Bronchial epithelial cell (primary cell): ENCODE data around the gene PIP5K1A. TPM values are rescaled to one million over a fixed set of nuclear protein-coding genes. Genes with fewer than 3 reads are reported as not detected.

Experiments used
- DNase-seq: peaks from one replicate; pipeline ENCODE4 v3.0.0-alpha.2; 2010; ENCODE audit warnings: low read depth
- FAIRE-seq: peaks from 2 replicates; lab custom pipeline; 2011; peaks lifted over from hg19 to GRCh38; lab: Jason Lieb, UNC
- H3K27me3 ChIP-seq: 2 replicates; pipeline ENCODE4 v1.5.1; 2011; ENCODE audit warnings: low read length; ENCODE audit not compliant: control insufficient read depth, insufficient read depth
- H3K36me3 ChIP-seq: 2 replicates; pipeline ENCODE4 v1.5.1; 2011; ENCODE audit warnings: low read length; ENCODE audit not compliant: control insufficient read depth, insufficient read depth
- H3K4me3 ChIP-seq: 2 replicates; pipeline ENCODE4 v1.5.1; 2011; ENCODE audit warnings: mild to moderate bottlenecking, low read depth, low read length, control low read depth
- total RNA-seq: library from RNA; depleted of rRNA; stranded (reverse); fragments of >200 nt; gene quantifications from 2 replicates; pipeline ENCODE4 v1.2.1, GENCODE V29; 2014
- TF ChIP-seq, protein P1 (sequence below): IDR thresholded peaks from 2 replicates; pipeline ENCODE4 v1.5.1; 2011; ENCODE audit warnings: mild to moderate bottlenecking, moderate library complexity, low read length, control low read depth, inconsistent platforms; ENCODE audit not compliant: insufficient read depth, severe bottlenecking

The PIP5K1A gene
- total RNA-seq, 1 donor from 2014 or later: 44.0 TPM

DNA sequence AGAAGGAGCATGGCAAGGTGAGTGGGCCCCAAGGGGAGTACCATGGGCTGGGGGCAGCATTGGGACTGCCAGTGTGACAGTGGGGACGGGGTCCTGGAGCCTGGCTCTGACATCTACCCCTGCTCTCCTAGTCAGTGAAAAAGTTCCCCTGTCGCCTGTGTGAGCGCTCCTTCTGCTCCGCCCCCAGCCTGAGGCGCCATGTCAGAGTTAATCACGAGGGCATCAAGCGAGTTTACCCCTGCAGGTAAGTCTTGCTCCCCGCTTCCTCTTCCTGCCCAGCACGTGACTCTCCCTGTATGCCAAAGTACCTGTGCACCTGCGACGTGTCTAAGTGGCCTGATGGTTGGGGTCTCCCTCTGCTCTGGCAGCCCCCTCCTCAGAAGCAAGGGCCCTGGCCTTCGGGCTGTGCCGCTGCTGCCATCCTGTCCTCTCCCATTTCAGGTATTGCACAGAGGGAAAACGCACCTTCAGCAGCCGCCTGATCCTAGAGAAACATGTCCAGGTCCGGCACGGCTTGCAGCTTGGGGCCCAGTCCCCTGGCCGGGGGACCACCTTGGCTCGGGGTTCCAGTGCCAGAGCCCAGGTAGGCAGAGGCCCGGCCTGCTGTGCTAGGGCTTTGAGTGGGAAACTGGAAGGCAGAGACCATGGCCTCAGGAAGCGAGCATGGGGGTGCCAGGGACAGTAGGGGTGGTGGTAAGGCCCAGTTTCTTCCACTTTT, 91.8 kb downstream of the PIP5K1A start:
- Histone ChIP-seq H3K4me3 (no peak overlapping the region), H3K27me3 (no peaks in the 10 kb centered on the region), H3K36me3 (peaks cover 49% of the 10 kb centered on the region)
- DNase-seq: no peak
- no peak for FAIRE-seq
- TF ChIP-seq, protein P1, sequence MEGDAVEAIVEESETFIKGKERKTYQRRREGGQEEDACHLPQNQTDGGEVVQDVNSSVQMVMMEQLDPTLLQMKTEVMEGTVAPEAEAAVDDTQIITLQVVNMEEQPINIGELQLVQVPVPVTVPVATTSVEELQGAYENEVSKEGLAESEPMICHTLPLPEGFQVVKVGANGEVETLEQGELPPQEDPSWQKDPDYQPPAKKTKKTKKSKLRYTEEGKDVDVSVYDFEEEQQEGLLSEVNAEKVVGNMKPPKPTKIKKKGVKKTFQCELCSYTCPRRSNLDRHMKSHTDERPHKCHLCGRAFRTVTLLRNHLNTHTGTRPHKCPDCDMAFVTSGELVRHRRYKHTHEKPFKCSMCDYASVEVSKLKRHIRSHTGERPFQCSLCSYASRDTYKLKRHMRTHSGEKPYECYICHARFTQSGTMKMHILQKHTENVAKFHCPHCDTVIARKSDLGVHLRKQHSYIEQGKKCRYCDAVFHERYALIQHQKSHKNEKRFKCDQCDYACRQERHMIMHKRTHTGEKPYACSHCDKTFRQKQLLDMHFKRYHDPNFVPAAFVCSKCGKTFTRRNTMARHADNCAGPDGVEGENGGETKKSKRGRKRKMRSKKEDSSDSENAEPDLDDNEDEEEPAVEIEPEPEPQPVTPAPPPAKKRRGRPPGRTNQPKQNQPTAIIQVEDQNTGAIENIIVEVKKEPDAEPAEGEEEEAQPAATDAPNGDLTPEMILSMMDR: no peak

DNA sequence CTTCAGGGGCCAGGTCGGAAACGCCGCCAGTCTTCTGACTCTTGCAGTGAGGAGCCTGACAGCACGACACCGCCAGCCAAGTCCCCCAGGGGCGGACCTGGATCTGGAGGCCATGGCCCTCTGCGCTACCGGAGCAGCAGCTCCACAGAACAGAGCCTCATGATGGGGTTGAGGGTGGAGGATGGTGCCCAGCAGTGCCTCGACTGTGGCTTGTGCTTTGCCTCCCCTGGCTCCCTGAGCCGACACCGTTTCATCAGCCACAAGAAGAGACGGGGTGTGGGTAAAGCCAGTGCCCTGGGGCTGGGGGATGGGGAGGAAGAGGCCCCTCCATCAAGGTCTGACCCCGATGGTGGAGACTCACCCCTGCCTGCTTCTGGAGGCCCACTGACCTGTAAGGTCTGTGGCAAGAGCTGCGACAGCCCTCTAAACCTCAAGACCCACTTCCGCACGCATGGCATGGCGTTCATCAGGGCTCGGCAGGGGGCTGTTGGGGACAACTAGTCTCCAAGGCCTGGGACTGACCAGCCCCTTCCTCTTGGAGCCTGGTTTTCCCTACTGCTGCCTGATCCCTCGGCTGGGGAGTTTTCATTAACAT, 92.5 kb downstream of the PIP5K1A start:
- H3K4me3 ChIP-seq: no peak overlapping the region
- TF ChIP-seq, protein P1: no peak
- no peaks in the 10 kb centered on the region for H3K27me3 ChIP-seq
- FAIRE-seq (no peak), DNase-seq (no peak)
- H3K36me3 ChIP-seq: peaks cover 49% of the 10 kb centered on the region

DNA sequence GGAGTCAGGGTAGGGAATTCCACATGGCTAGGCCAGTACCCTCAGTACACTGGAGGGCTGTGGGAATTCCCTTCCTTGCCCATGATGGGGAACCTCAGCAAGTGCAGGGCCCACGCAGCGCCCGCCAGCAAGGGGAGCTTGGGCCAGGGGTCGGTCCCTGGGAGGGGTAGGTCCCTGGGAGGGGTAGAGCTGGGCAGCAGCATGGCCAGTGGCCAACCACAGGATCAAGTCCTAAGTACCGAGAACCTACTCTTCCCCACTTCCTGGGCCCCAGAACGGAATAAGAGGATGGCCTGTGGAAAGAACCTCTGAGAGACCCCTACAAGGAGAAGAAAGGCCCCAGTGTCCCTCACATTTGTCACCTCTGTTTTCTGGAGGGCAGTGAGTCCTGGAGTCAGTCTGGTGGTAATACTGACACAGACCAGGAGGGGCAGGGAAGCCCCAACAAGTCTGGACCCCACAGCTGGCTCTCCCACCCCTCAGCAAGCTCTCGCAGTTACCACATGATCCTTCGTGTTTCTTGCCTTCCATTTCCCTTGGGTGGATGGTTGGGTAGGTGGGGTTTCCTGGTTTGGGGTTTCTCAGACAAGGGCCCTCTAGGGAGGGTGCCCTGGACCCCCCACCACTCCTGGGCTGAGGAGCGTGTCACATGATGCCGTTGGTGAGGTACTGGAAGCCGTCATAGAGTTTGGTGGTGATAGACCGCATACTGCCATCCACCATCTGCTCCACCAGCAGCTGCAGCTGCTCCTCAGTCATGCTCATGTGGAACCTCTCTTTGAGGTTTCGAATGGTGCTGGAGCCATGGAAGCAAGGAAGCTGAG, 94.1 kb downstream of the PIP5K1A start:
- Histone ChIP-seq H3K36me3 (peaks cover 39% of the 10 kb centered on the region), H3K4me3 (no peak overlapping the region), H3K27me3 (no peaks in the 10 kb centered on the region)
- FAIRE-seq: peak; percentile 32
- TF ChIP-seq, protein P1: no peak
- DNase-seq: no peak

GRCh38 chr1:151293093-151293492, 94.7 kb downstream of the PIP5K1A start:
- FAIRE-seq (no peak), DNase-seq (no peak)
- peaks cover 36% of the 10 kb centered on the region for H3K36me3 ChIP-seq

DNA sequence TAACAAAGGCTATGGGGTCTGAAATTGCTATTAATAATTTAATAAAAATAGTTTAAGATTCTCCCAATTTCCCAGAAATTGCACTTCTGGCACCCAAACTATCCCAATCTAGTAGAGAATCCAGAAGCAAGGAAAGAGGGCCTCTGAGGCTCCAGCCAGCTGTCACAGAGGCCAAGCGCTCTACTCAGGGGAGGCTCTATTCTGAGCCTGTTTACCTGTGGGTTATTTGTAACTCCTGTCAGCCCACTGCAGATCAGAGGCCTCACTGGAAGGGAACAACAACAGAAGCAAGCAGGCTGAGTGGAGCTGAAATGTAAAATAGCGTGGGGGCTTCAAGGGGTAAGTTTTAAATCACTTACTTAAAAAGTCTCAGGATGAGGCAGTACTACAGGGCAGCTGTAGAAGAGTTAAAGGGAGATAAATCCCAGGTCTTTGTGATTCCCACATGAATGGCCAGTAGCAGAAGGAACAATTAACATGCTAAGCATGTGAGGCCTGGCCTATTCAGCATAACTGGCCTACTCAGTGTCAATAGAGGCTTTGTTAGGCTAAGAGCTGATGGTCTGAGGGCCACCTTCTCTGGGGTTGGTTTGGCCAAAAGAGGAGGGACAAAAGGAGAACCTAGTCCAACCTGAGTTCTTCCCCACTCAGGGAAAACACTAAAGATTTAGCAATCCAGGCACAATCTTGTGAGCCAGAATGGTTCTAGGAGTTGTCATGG, 96.5 kb downstream of the PIP5K1A start:
- Histone ChIP-seq H3K4me3 (no peak overlapping the region), H3K36me3 (peaks cover 29% of the 10 kb centered on the region), H3K27me3 (no peaks in the 10 kb centered on the region)
- DNase-seq: no peak
- TF ChIP-seq, protein P1: no peak
- no peak for FAIRE-seq

More at GRCh38 chr1:151293093-151293492, 94.7 kb downstream of the PIP5K1A start:
- Histone ChIP-seq H3K27me3 (no peaks in the 10 kb centered on the region), H3K4me3 (no peak overlapping the region)
- TF ChIP-seq, protein P1: no peak
